ENCODE measurements around the gene CBFB. TPM values are rescaled to one million over a fixed set of nuclear protein-coding genes. Genes with fewer than 3 reads are reported as not detected.

Gene CBFB
- total RNA-seq, 1 donor from 2014 or later: 61.3 TPM

DNA sequence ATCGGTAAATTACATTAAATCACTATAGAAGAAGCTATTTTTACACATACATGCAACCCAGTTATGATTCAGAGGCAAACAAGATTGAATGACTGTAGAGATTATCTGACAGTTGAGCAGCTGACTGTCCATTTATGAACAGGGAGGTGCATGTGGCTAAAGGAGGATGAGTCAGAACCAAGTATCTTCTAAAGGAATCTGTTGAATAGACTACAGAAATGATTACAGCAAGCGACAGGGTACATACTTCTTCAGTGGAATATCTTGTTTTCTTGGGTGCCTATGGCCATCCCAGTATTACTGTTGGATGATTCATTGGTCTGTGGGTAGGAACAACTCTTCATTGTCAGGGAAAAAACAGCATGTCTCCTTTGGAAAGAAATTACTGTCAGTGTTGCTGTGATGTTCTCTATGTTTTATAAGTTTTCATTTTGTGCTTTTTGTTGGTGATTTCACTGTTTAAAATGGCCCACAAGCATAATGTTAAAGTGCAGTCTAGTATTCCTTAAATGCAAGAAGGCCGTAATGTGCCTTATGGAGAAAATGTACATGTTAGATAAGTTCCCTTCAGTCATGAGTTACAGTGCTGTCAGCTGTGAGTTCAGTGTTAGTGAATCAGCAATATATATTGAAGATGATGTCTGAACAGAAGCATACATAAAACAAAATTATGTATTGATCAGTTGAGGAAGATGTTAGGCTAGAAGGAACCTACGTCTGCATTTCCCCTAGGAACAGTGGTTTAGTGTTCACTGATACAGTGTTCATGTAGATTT is 27.0 kb downstream of the CBFB start:
- TF ChIP-seq, protein P1, sequence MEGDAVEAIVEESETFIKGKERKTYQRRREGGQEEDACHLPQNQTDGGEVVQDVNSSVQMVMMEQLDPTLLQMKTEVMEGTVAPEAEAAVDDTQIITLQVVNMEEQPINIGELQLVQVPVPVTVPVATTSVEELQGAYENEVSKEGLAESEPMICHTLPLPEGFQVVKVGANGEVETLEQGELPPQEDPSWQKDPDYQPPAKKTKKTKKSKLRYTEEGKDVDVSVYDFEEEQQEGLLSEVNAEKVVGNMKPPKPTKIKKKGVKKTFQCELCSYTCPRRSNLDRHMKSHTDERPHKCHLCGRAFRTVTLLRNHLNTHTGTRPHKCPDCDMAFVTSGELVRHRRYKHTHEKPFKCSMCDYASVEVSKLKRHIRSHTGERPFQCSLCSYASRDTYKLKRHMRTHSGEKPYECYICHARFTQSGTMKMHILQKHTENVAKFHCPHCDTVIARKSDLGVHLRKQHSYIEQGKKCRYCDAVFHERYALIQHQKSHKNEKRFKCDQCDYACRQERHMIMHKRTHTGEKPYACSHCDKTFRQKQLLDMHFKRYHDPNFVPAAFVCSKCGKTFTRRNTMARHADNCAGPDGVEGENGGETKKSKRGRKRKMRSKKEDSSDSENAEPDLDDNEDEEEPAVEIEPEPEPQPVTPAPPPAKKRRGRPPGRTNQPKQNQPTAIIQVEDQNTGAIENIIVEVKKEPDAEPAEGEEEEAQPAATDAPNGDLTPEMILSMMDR (IDR thresholded peaks at IDR 0.05): no peak
- Mint-ChIP-seq H3K9me3 (ENCODE audit: low read depth) (no peaks in the 10 kb centered on the region), H3K36me3 (ENCODE audit: low read depth) (peaks cover 4% of the 10 kb centered on the region), H3K4me3 (ENCODE audit: unreplicated experiment) (peak overlapping the region; percentile 20), H3K27me3 (ENCODE audit: low read depth) (no peaks in the 10 kb centered on the region), H3K27ac (ENCODE audit: unreplicated experiment) (peak overlapping the region; percentile 99), H3K4me1 (ENCODE audit: low read depth) (peaks cover 26% of the 10 kb centered on the region)
- no peak for DNase-seq (ENCODE audit: low spot score)

DNA sequence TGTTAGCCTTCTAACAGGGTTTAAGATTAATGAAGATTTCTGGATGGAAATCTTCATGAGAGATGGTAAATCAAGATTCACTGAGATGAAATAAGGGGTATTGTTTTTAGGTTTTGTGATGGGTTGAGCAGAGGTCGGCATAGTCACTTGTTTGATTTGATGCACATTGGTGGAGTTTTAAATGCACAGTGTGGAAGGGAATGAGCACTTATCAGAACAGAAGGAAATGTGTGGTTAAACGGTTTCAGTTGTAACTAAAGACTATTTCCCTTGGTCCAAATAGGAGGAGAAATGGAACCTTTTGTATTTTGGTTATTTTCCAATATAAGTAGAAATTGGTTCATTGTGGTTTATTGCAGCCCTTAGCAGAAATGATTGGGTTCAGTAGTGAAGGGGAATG is 34.1 kb downstream of the CBFB start:
- Mint-ChIP-seq H3K27ac (ENCODE audit: unreplicated experiment) (no peak overlapping the region), H3K4me1 (ENCODE audit: low read depth) (peaks cover 4% of the 10 kb centered on the region), H3K36me3 (ENCODE audit: low read depth) (peaks cover 4% of the 10 kb centered on the region), H3K27me3 (ENCODE audit: low read depth) (no peaks in the 10 kb centered on the region), H3K9me3 (ENCODE audit: low read depth) (no peaks in the 10 kb centered on the region), H3K4me3 (ENCODE audit: unreplicated experiment) (no peak overlapping the region)
- TF ChIP-seq, protein P1 (IDR thresholded peaks at IDR 0.05): no peak
- no peak for DNase-seq (ENCODE audit: low spot score)

DNA sequence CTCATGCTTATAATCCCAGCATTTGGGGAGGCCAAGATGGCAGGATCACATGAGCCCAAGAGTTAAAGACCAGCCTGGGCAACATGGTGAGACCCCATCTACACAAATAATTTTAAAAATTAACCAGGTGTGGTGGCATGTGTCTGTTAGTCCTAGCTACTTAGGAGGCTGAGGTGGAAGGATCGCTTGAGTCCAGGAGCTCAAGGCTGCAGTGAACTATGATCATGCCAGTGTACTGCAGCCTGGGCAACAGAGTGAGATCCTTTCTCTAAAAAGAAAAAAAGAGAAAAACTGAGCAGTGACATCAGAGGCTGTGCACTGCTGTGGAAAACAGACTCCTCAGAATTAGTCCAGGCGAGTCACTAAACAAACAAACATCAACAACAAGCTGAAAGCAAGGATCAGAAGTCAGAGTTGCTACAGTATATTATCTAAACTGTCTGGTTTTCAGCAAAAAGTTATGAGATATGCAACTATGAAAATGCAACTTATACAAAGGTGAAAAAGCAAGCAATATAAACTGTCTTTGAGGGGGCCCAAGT is 39.3 kb downstream of the CBFB start:
- DNase-seq (ENCODE audit: low spot score): no peak
- H3K27me3 Mint-ChIP-seq (ENCODE audit: low read depth): no peaks in the 10 kb centered on the region
- no peaks in the 10 kb centered on the region for H3K9me3 Mint-ChIP-seq (ENCODE audit: low read depth)
- H3K4me1 Mint-ChIP-seq (ENCODE audit: low read depth): no peaks in the 10 kb centered on the region
- TF ChIP-seq, protein P1 (IDR thresholded peaks at IDR 0.05): no peak
- peaks cover 15% of the 10 kb centered on the region for H3K36me3 Mint-ChIP-seq (ENCODE audit: low read depth)
- H3K4me3 Mint-ChIP-seq (ENCODE audit: unreplicated experiment): no peak overlapping the region
- no peak overlapping the region for H3K27ac Mint-ChIP-seq (ENCODE audit: unreplicated experiment)

DNA sequence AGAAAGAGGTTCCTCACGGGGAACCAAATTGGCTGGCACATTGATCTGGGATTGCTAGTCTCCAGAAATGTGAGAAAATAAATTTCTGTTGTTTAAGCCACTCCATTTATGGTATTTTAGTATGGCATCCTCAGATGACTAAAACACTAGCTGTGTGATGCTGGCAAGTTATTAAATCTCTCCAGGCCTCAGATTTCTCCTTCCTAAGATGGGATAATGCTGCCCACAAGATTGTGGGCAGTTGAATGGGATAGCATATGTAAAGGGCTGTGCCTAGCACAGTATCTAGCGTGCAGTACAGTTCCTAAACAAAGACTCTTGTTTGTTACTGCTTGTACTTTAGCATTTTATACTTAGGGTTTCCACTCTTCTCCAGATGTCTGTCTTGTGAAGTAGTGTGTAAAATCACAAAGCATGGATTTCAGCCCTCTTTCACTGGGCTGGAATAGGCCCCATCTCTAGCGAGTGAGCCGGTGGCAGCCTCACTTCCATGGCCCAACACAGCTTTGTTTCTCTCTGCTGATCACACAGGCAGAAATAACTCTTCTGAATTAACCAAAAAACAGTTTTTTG is 42.6 kb downstream of the CBFB start:
- Mint-ChIP-seq H3K27ac (ENCODE audit: unreplicated experiment) (no peak overlapping the region), H3K27me3 (ENCODE audit: low read depth) (no peaks in the 10 kb centered on the region), H3K36me3 (ENCODE audit: low read depth) (peaks cover 18% of the 10 kb centered on the region), H3K4me1 (ENCODE audit: low read depth) (no peaks in the 10 kb centered on the region), H3K9me3 (ENCODE audit: low read depth) (no peaks in the 10 kb centered on the region), H3K4me3 (ENCODE audit: unreplicated experiment) (no peak overlapping the region)
- DNase-seq (ENCODE audit: low spot score): no peak
- TF ChIP-seq, protein P1 (IDR thresholded peaks at IDR 0.05): no peak

DNA sequence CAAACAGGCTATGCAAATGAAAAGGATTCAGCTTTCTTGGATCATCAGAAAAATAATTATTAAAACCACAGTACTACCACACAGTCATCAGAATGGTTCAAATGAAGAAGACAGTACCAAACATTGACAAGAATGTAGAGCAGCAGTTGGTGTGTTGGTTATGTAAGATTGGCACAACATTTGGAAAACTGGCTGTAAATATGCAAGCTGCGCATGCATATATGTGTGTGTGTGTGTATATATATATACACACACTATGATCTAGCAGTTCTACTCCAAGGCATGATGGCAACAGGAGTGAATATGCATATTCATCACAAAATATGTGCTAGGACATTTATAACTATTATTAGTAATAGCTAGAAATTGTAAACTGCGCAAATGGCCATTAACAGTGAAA is 46.4 kb downstream of the CBFB start:
- Mint-ChIP-seq H3K4me3 (ENCODE audit: unreplicated experiment) (no peak overlapping the region), H3K9me3 (ENCODE audit: low read depth) (no peaks in the 10 kb centered on the region)
- TF ChIP-seq, protein P1 (IDR thresholded peaks at IDR 0.05): no peak

More for the DNA sequence above, 46.4 kb downstream of the CBFB start:
- Mint-ChIP-seq H3K4me1 (ENCODE audit: low read depth) (no peaks in the 10 kb centered on the region), H3K27ac (ENCODE audit: unreplicated experiment) (no peak overlapping the region), H3K27me3 (ENCODE audit: low read depth) (no peaks in the 10 kb centered on the region), H3K36me3 (ENCODE audit: low read depth) (peaks cover 4% of the 10 kb centered on the region)
- DNase-seq (ENCODE audit: low spot score): no peak
